Smooth muscle cell (in vitro differentiated cells): ENCODE measurements around the gene TPD52L1. TPM values are rescaled to one million over a fixed set of nuclear protein-coding genes. Genes with fewer than 3 reads are reported as not detected.

ENCODE experiments used
- DNase-seq: peaks from one replicate; lab custom pipeline; 2025; ENCODE audit not compliant: unreplicated experiment; lab: John Stamatoyannopoulos, UW
- H2AFZ ChIP-seq: fragments of 200-600 bp; sonication (generic); 2 replicates; pipeline ENCODE4 v1.6.0; 2016; ENCODE audit warnings: antibody characterized with exemption, low read depth, mild to moderate bottlenecking
- H3F3A ChIP-seq: fragments of 200-600 bp; sonication (generic); 2 replicates; pipeline ENCODE4 v1.6.0; 2017; ENCODE audit warnings: antibody characterized with exemption, low read depth
- H3K27ac ChIP-seq: fragments of 200-600 bp; sonication (generic); 2 replicates; pipeline ENCODE4 v1.5.1; 2016; ENCODE audit warnings: low read depth, mild to moderate bottlenecking
- H3K27me3 ChIP-seq: fragments of 200-600 bp; sonication (generic); 2 replicates; pipeline ENCODE4 v1.6.1; 2016; ENCODE audit warnings: low read depth, mild to moderate bottlenecking
- H3K36me3 ChIP-seq: fragments of 200-600 bp; sonication (generic); 2 replicates; pipeline ENCODE4 v1.5.1; 2016; ENCODE audit warnings: low read depth
- H3K4me1 ChIP-seq: fragments of 200-600 bp; sonication (generic); 2 replicates; pipeline ENCODE4 v1.5.1; 2016; ENCODE audit warnings: low read depth
- H3K4me2 ChIP-seq: fragments of 200-600 bp; sonication (generic); 2 replicates; pipeline ENCODE4 v1.6.0; 2016; ENCODE audit warnings: mild to moderate bottlenecking
- H3K4me3 ChIP-seq: fragments of 200-600 bp; sonication (generic); 2 replicates; pipeline ENCODE4 v1.5.1; 2016; ENCODE audit warnings: mild to moderate bottlenecking
- H3K79me2 ChIP-seq: fragments of 200-600 bp; sonication (generic); 2 replicates; pipeline ENCODE4 v1.6.0; 2016; ENCODE audit warnings: low read depth, mild to moderate bottlenecking
- H3K9ac ChIP-seq: fragments of 200-600 bp; sonication (generic); 2 replicates; pipeline ENCODE4 v1.6.0; 2016; ENCODE audit warnings: low read depth
- H3K9me3 ChIP-seq: fragments of 200-600 bp; sonication (generic); replicated peaks from 2 replicates; pipeline ENCODE4 v1.5.1; 2016; ENCODE audit warnings: low read depth
- H4K20me1 ChIP-seq: fragments of 200-600 bp; sonication (generic); 2 replicates; pipeline ENCODE4 v1.6.0; 2016; ENCODE audit warnings: low read depth
- CTCF ChIP-seq: fragments of 200-600 bp; sonication (generic); IDR thresholded peaks from 2 replicates; pipeline ENCODE4 v1.5.1; 2017; ENCODE audit warnings: borderline replicate concordance, mild to moderate bottlenecking, antibody characterized with exemption; ENCODE audit not compliant: insufficient read depth, poor library complexity, severe bottlenecking
- WGBS: methylation state at CpG from one replicate; pipeline ENCODE4 v1.1.7; 2016; ENCODE audit warnings: low lambda C conversion rate; 5-methylcytosine and 5-hydroxymethylcytosine counted together
- polyA plus RNA-seq: library from polyadenylated mRNA; unstranded; fragments of >200 nt; fragmentation: Nextera tagmentation; extraction: Ambion mirVana; gene quantifications from 2 replicates; pipeline ENCODE4 v1.2.1, GENCODE V29; 2016
- total RNA-seq: library from RNA; depleted of rRNA; stranded (reverse); fragments of >200 nt; gene quantifications from 2 replicates; pipeline ENCODE4 v1.2.3, GENCODE V29; 2014

TPD52L1 gene
- total and polyA plus RNA-seq, 2 experiments from 2014 or later, result 15.3 to 65.8 TPM

- no peak for DNase-seq
- Histone ChIP-seq H3K4me1 (peaks cover 3% of the 10 kb centered on the region), H2AFZ (no peak overlapping the region), H3K9me3 (no peaks in the 10 kb centered on the region), H3K27me3 (no peaks in the 10 kb centered on the region), H3F3A (no peaks in the 10 kb centered on the region), H3K36me3 (no peaks in the 10 kb centered on the region), H3K4me2 (no peak overlapping the region), H3K4me3 (no peak overlapping the region), H3K9ac (no peak overlapping the region), H4K20me1 (no peaks in the 10 kb centered on the region), H3K79me2 (no peaks in the 10 kb centered on the region), H3K27ac (no peak overlapping the region)
- TF ChIP-seq CTCF, result no peak
- WGBS, result 74% methylated on average over 3 of the region's 3 CpGs
Observed at GRCh38 chr6:125120054-125120590, 33.5 kb upstream of the TPD52L1 start.

- H3K27me3 ChIP-seq, result no peaks in the 10 kb centered on the region
- 97% methylated on average over 1 of the region's 1 CpG for WGBS
- no peaks in the 10 kb centered on the region for H3K36me3 ChIP-seq
- no peak for DNase-seq
- H3K4me1 ChIP-seq, result peaks cover 3% of the 10 kb centered on the region
- H3K4me2 ChIP-seq, result no peak overlapping the region
- H4K20me1 ChIP-seq, result no peaks in the 10 kb centered on the region
- H3K4me3 ChIP-seq, result no peak overlapping the region
- no peaks in the 10 kb centered on the region for H3K9me3 ChIP-seq
- H3K27ac ChIP-seq, result no peak overlapping the region
- no peak for TF ChIP-seq CTCF
- H3F3A ChIP-seq, result no peaks in the 10 kb centered on the region
- no peaks in the 10 kb centered on the region for H3K79me2 ChIP-seq
- H2AFZ ChIP-seq, result no peak overlapping the region
- no peak overlapping the region for H3K9ac ChIP-seq
Observed at GRCh38 chr6:125121894-125122293, 31.7 kb upstream of the TPD52L1 start.

- TF ChIP-seq CTCF, result no peak
- DNase-seq, result no peak
- H3K79me2 ChIP-seq, result no peaks in the 10 kb centered on the region
- no peak overlapping the region for H3K27ac ChIP-seq
- H2AFZ ChIP-seq, result no peak overlapping the region
- no peak overlapping the region for H3K9ac ChIP-seq
- 84% methylated on average over 3 of the region's 3 CpGs for WGBS
- H3F3A ChIP-seq, result no peaks in the 10 kb centered on the region
- H3K36me3 ChIP-seq, result no peaks in the 10 kb centered on the region
- H3K4me1 ChIP-seq, result peaks cover 3% of the 10 kb centered on the region
- no peak overlapping the region for H3K4me3 ChIP-seq
- H4K20me1 ChIP-seq, result no peaks in the 10 kb centered on the region
- H3K9me3 ChIP-seq, result no peaks in the 10 kb centered on the region
- no peaks in the 10 kb centered on the region for H3K27me3 ChIP-seq
- H3K4me2 ChIP-seq, result no peak overlapping the region
Observed at GRCh38 chr6:125123051-125123450, 30.5 kb upstream of the TPD52L1 start.

GRCh38 chr6:125123468-125124048 is 30.0 kb upstream of the TPD52L1 start:
- 84% methylated on average over 8 of the region's 8 CpGs for WGBS
- no peaks in the 10 kb centered on the region for H3F3A ChIP-seq
- peaks cover 3% of the 10 kb centered on the region for H3K4me1 ChIP-seq
- H3K9ac ChIP-seq, result no peak overlapping the region
- no peak for DNase-seq
- H3K4me2 ChIP-seq, result no peak overlapping the region
- no peak overlapping the region for H2AFZ ChIP-seq
- no peaks in the 10 kb centered on the region for H3K79me2 ChIP-seq
- H3K4me3 ChIP-seq, result no peak overlapping the region
- H3K9me3 ChIP-seq, result no peaks in the 10 kb centered on the region
- no peaks in the 10 kb centered on the region for H3K36me3 ChIP-seq
- H3K27me3 ChIP-seq, result no peaks in the 10 kb centered on the region
- no peak overlapping the region for H3K27ac ChIP-seq
- H4K20me1 ChIP-seq, result no peaks in the 10 kb centered on the region
- TF ChIP-seq CTCF, result no peak
